Thyroid gland (tissue), 4 donors: ENCODE measurements around the gene PABPC1L2B. TPM values are rescaled to one million over a fixed set of nuclear protein-coding genes. Genes with fewer than 3 reads are reported as not detected.
"Not testable (repeated sequence)": the region's sequence is repeated elsewhere in the genome, so short reads cannot be mapped to it uniquely, and the experiment has no call there.

Experiments used
- DNase-seq, 2 donors: peaks; one replicate each; pipeline ENCODE4 v3.0.0-alpha.2; 2019
- H3K27ac ChIP-seq, 3 donors: fragments of 200-600 bp; sonication (generic); 1 replicate in 2 of 3; 2 replicates in 1 of 3; pipeline ENCODE4 v1.5.1; 2016 to 2019; ENCODE audit warnings: mild to moderate bottlenecking in 1 of 3, moderate library complexity in 1 of 3
- H3K27me3 ChIP-seq: fragments of 200-600 bp; sonication (generic); one replicate; pipeline ENCODE4 v1.5.1; 2019
- H3K36me3 ChIP-seq, 2 donors: fragments of 200-600 bp; sonication (generic); one replicate each; pipeline ENCODE4 v1.5.1; 2016 to 2019
- H3K4me1 ChIP-seq, 2 donors: fragments of 200-600 bp; sonication (generic); one replicate each; pipeline ENCODE4 v1.5.1; 2017 to 2019
- H3K4me3 ChIP-seq, 3 donors: fragments of 200-600 bp; sonication (generic); replicated peaks in 1 of 3; 1 replicate in 2 of 3; 2 replicates in 1 of 3; pipeline ENCODE4 v1.5.1; 2016; ENCODE audit warnings: mild to moderate bottlenecking in 1 of 3
- H3K9me3 ChIP-seq: fragments of 200-600 bp; sonication (generic); one replicate; pipeline ENCODE4 v1.5.1; 2017
- CTCF ChIP-seq, 6 experiments: fragments of 200-600 bp in 3 of 6; fragments of 450-650 bp in 3 of 6; sonication (generic) in 3 of 6; IDR thresholded peaks; one replicate each; pipeline ENCODE4 v1.5.1; 2016 to 2019; ENCODE audit warnings: antibody characterized with exemption in 6 of 6, mild to moderate bottlenecking in 2 of 6, inconsistent platforms in 1 of 6, moderate library complexity in 1 of 6
- POLR2A ChIP-seq, 2 donors: fragments of 450-650 bp; IDR thresholded peaks; one replicate each; pipeline ENCODE4 v1.6.1; 2017; ENCODE audit warnings: antibody characterized with exemption in 2 of 2, mild to moderate bottlenecking in 2 of 2, moderate library complexity in 1 of 2
- WGBS, 2 donors: methylation state at CpG; one replicate each; pipeline ENCODE4 v1.1.5; 2017; 5-methylcytosine and 5-hydroxymethylcytosine counted together
- intact Hi-C: fragments of 100-400 bp; cut with DNase I; formaldehyde crosslinking; loops from one replicate; pipeline ENCODE4 v1.15.1; 2023
- total RNA-seq, 4 donors: library from RNA; depleted of rRNA; stranded (reverse); fragments of >200 nt; gene quantifications; one replicate each; pipeline ENCODE4 v1.2.3, GENCODE V29; 2016

The PABPC1L2B gene
- not detected for total RNA-seq

- H3K4me3 ChIP-seq, H3K9me3 ChIP-seq, H3K27me3 ChIP-seq, H3K36me3 ChIP-seq, intact Hi-C loops, H3K27ac ChIP-seq, H3K4me1 ChIP-seq, DNase-seq: not testable (repeated sequence)
- WGBS, 2 donors = no CpG with 5 or more reads among the region's 44 CpGs
These were observed at the start of gene PABPC1L2B for GRCh38 chrX:73002733-73003132. Gene PABPC1L2B (plus strand): TSS chrX:73002939. CDS start chrX:73003643, 704 bp downstream.

- H3K4me3 ChIP-seq, H3K4me1 ChIP-seq, DNase-seq, intact Hi-C loops, H3K27me3 ChIP-seq, H3K27ac ChIP-seq, H3K9me3 ChIP-seq, H3K36me3 ChIP-seq: not testable (repeated sequence)
- no CpG with 5 or more reads among the region's 9 CpGs for WGBS, 2 donors
These were observed 42.8 kb upstream of the PABPC1L2B start for GRCh38 chrX:72959971-72960370.

GRCh38 chrX:72971859-72972258, 30.9 kb upstream of the PABPC1L2B start:
- no CpG with 5 or more reads among the region's 5 CpGs for WGBS, 2 donors
- H3K27ac ChIP-seq, H3K9me3 ChIP-seq, DNase-seq, H3K4me3 ChIP-seq, intact Hi-C loops, H3K36me3 ChIP-seq, H3K4me1 ChIP-seq, H3K27me3 ChIP-seq: not testable (repeated sequence)

GRCh38 chrX:72974885-72975284, 27.9 kb upstream of the PABPC1L2B start:
- WGBS, 2 donors = no CpG with 5 or more reads among the region's 7 CpGs
- H3K9me3 ChIP-seq, H3K4me3 ChIP-seq, DNase-seq, intact Hi-C loops, H3K36me3 ChIP-seq, H3K27me3 ChIP-seq, H3K27ac ChIP-seq, H3K4me1 ChIP-seq: not testable (repeated sequence)

- H3K36me3 ChIP-seq, H3K9me3 ChIP-seq, H3K4me3 ChIP-seq, intact Hi-C loops, H3K27ac ChIP-seq, H3K27me3 ChIP-seq, DNase-seq, H3K4me1 ChIP-seq: not testable (repeated sequence)
- 40 to 83% methylated on average over 2 of the region's 5 CpGs for WGBS, 2 donors
These were observed 21.8 kb upstream of the PABPC1L2B start for GRCh38 chrX:72980894-72981469.

GRCh38 chrX:73004032-73004431, 1.3 kb downstream of the PABPC1L2B start:
- H3K9me3 ChIP-seq, H3K36me3 ChIP-seq, H3K4me1 ChIP-seq, H3K27me3 ChIP-seq, H3K27ac ChIP-seq, intact Hi-C loops, DNase-seq, H3K4me3 ChIP-seq: not testable (repeated sequence)
- WGBS, 2 donors = no CpG with 5 or more reads among the region's 19 CpGs

GRCh38 chrX:73021361-73022092, 18.8 kb downstream of the PABPC1L2B start:
- 98 to 100% methylated on average over 4 to 6 of the region's 30 CpGs for WGBS, 2 donors
- Histone ChIP-seq H3K9me3 (no peaks in the 10 kb centered on the region), H3K4me3 (no peak overlapping the region), H3K4me1 (no peaks in the 10 kb centered on the region), H3K27me3 (no peaks in the 10 kb centered on the region), H3K27ac (no peak overlapping the region), H3K36me3 (no peaks in the 10 kb centered on the region)
- intact Hi-C loops = no loop called here
- no peak for TF ChIP-seq POLR2A (IDR thresholded peaks at IDR 0.05)
- no peak for TF ChIP-seq CTCF (IDR thresholded peaks at IDR 0.05)
- DNase-seq = no peak

- no CpG with 5 or more reads among the region's 12 CpGs for WGBS, 2 donors
- H3K9me3 ChIP-seq, H3K27ac ChIP-seq, H3K4me1 ChIP-seq, DNase-seq, intact Hi-C loops, H3K27me3 ChIP-seq, H3K36me3 ChIP-seq, H3K4me3 ChIP-seq: not testable (repeated sequence)
These were observed 19.3 kb downstream of the PABPC1L2B start for GRCh38 chrX:73022093-73022445.
